HepG2 (cell line): ENCODE measurements around the gene KCNK15. TPM values are rescaled to one million over a fixed set of nuclear protein-coding genes. Genes with fewer than 3 reads are reported as not detected.

Experiments used
- ATAC-seq: fragments of 200-7000 bp; cut with Tn5 transposase; 3 replicates; pipeline ENCODE4 v1.9.1; 2020; ENCODE audit warnings: mild to moderate bottlenecking, moderate library complexity
- BruUV-seq: library from RNA; stranded (reverse); fragments of 400-500 nt; replicated peaks from 2 replicates; lab custom pipeline; 2021; lab: Mats Ljungman, UMichigan
- CTCF ChIA-PET: fragments of 300-600 bp; formaldehyde crosslinking; extraction: SDS; loops from one replicate; lab custom pipeline; 2021; ENCODE audit warnings: low total read pairs, inconsistent platforms, low intra/inter-chr PET ratio; lab: Yijun Ruan, JAX
- POLR2A ChIA-PET: fragments of 350-600 bp; sonication (Branson Sonifier 250); formaldehyde crosslinking; loops from one replicate; lab custom pipeline; 2020; ENCODE audit warnings: antibody characterized with exemption, inconsistent platforms; lab: Yijun Ruan, JAX
- DNase-seq: peaks from one replicate; pipeline ENCODE4 v3.0.0-alpha.2; 2015; ENCODE audit warnings: low spot score
- FAIRE-seq: peaks from 3 replicates; lab custom pipeline; 2011; peaks lifted over from hg19 to GRCh38; lab: Jason Lieb, UNC
- H2AFZ ChIP-seq: one replicate; pipeline ENCODE4 v1.6.1; 2011; ENCODE audit warnings: low read length, inconsistent platforms
- H3K27ac ChIP-seq: fragments of 300-600 bp; 3 replicates; pipeline ENCODE4 v1.8.0; 2011; ENCODE audit warnings: mixed run types, mild to moderate bottlenecking, mixed read lengths, low read length, inconsistent platforms; ENCODE audit not compliant: insufficient read depth; ENCODE audit errors: extremely low read length
- H3K27me3 ChIP-seq, 2 experiments: fragments of 200-600 bp in 1 of 2; 2 replicates in 1 of 2; 3 replicates in 1 of 2; pipeline versions ENCODE4 v1.6.0 to v1.8.0; 2011; ENCODE audit warnings: low read length in 2 of 2, mild to moderate bottlenecking in 2 of 2, moderate library complexity in 2 of 2, inconsistent platforms in 1 of 2; ENCODE audit not compliant: insufficient read depth in 2 of 2, control insufficient read depth in 1 of 2
- H3K36me3 ChIP-seq, 2 experiments: fragments of 200-600 bp in 1 of 2; replicated peaks in 1 of 2; 2 replicates in 1 of 2; 3 replicates in 1 of 2; pipeline versions ENCODE4 v1.5.1 to v1.8.0; 2011; ENCODE audit warnings: low read length in 2 of 2, inconsistent platforms in 1 of 2; ENCODE audit not compliant: insufficient read depth in 2 of 2, control insufficient read depth in 1 of 2
- H3K4me1 ChIP-seq: 2 replicates; pipeline ENCODE4 v1.5.1; 2012; ENCODE audit warnings: low read length, inconsistent platforms; ENCODE audit not compliant: insufficient read depth
- H3K4me2 ChIP-seq: 2 replicates; pipeline ENCODE4 v1.6.0; 2011; ENCODE audit warnings: low read depth, low read length, inconsistent platforms
- H3K4me3 ChIP-seq, 3 experiments: fragments of 200-600 bp in 1 of 3; sonication (generic), shearing (Covaris generic) in 1 of 3; replicated peaks in 1 of 3; 2 replicates each; pipeline ENCODE4 v1.5.1; 2011 to 2016; ENCODE audit warnings: low read length in 3 of 3, inconsistent platforms in 2 of 3, low read depth in 2 of 3, mild to moderate bottlenecking in 2 of 3, control low read depth in 1 of 3, mixed read lengths in 1 of 3; ENCODE audit not compliant: insufficient read depth in 1 of 3
- H3K79me2 ChIP-seq: one replicate; pipeline ENCODE4 v1.6.1; 2011; ENCODE audit warnings: low read length, inconsistent platforms; ENCODE audit not compliant: insufficient read depth
- H3K9ac ChIP-seq: 2 replicates; pipeline ENCODE4 v1.6.0; 2011; ENCODE audit warnings: mild to moderate bottlenecking, low read depth, low read length, inconsistent platforms; ENCODE audit not compliant: insufficient read depth
- H3K9me3 ChIP-seq: 2 replicates; pipeline ENCODE4 v1.5.1; 2012; ENCODE audit warnings: mild to moderate bottlenecking, low read length
- H4K20me1 ChIP-seq: 2 replicates; pipeline ENCODE4 v1.6.0; 2011; ENCODE audit warnings: inconsistent platforms, mild to moderate bottlenecking, low read length, moderate library complexity; ENCODE audit not compliant: insufficient read depth
- ATF7 ChIP-seq, 2 experiments: fragments of 450-650 bp in 1 of 2; sonication (generic) in 1 of 2; formaldehyde crosslinking in 1 of 2; IDR thresholded peaks; 2 replicates each; pipeline versions ENCODE4 v1.4.0 to v1.6.1; 2016 to 2020; ENCODE audit warnings: antibody characterized with exemption in 1 of 2, mild to moderate bottlenecking in 1 of 2, missing genetic modification reagents in 1 of 2
- BHLHE40 ChIP-seq: IDR thresholded peaks from 2 replicates; pipeline ENCODE4 v1.6.1; 2011; ENCODE audit warnings: low read length, improper control_type of control experiment
- CCAR2 ChIP-seq: fragments of 200-400 bp; formaldehyde crosslinking; optimal IDR thresholded peaks from 2 replicates; pipeline ENCODE3; 2018; ENCODE audit warnings: low read depth, mild to moderate bottlenecking, low read length, moderate library complexity
- GTF2F1 ChIP-seq: fragments of 150-350 bp; IDR thresholded peaks from 2 replicates; pipeline ENCODE4 v1.6.1; 2014; ENCODE audit warnings: low read length
- HNRNPLL ChIP-seq: fragments of 200-400 bp; formaldehyde crosslinking; IDR thresholded peaks from 2 replicates; pipeline ENCODE4 v1.6.1; 2017; ENCODE audit warnings: mild to moderate bottlenecking, low read depth, low read length; ENCODE audit not compliant: poor library complexity, severe bottlenecking
- HOXD1 ChIP-seq: sonication (generic); formaldehyde crosslinking; IDR thresholded peaks from 2 replicates; pipeline ENCODE4 v1.5.0; 2020; ENCODE audit warnings: missing genetic modification reagents
- IRF2 ChIP-seq: IDR thresholded peaks from 2 replicates; pipeline ENCODE4 v1.6.1; 2018; ENCODE audit warnings: missing genetic modification reagents, missing compliant biosample characterization
- KDM2A ChIP-seq: sonication (generic); formaldehyde crosslinking; IDR thresholded peaks from 2 replicates; pipeline ENCODE4 v1.4.0; 2020; ENCODE audit warnings: low read depth, missing genetic modification reagents, borderline replicate concordance
- MED8 ChIP-seq: sonication (generic); formaldehyde crosslinking; IDR thresholded peaks from 2 replicates; pipeline ENCODE4 v1.8.1; 2023; ENCODE audit warnings: mild to moderate bottlenecking, missing genetic modification reagents; ENCODE audit not compliant: insufficient replicate concordance
- SRSF9 ChIP-seq: fragments of 200-400 bp; formaldehyde crosslinking; IDR thresholded peaks from 2 replicates; pipeline ENCODE4 v1.6.1; 2018; ENCODE audit warnings: borderline replicate concordance, mild to moderate bottlenecking, low read depth, low read length; ENCODE audit not compliant: insufficient read depth, poor library complexity, severe bottlenecking
- ZBTB21 ChIP-seq: sonication (generic); formaldehyde crosslinking; IDR thresholded peaks from 2 replicates; pipeline ENCODE4 v1.4.0; 2020; ENCODE audit warnings: missing genetic modification reagents
- ZNF7 ChIP-seq: IDR thresholded peaks from 2 replicates; pipeline ENCODE4 v1.6.1; 2016; ENCODE audit warnings: missing biosample characterization, missing genetic modification reagents
- ZNF737 ChIP-seq: sonication (generic); formaldehyde crosslinking; IDR thresholded peaks from 2 replicates; pipeline ENCODE4 v1.5.0; 2020; ENCODE audit warnings: missing genetic modification reagents, mild to moderate bottlenecking, borderline replicate concordance
- ZNF761 ChIP-seq: sonication (generic); formaldehyde crosslinking; conservative IDR thresholded peaks from 2 replicates; pipeline ENCODE4 v1.4.0; 2020; ENCODE audit warnings: mild to moderate bottlenecking, missing genetic modification reagents
- ZNF768 ChIP-seq: sonication (generic); formaldehyde crosslinking; IDR thresholded peaks from 2 replicates; pipeline ENCODE4 v1.4.0; 2020; ENCODE audit warnings: missing genetic modification reagents
- ZSCAN29 ChIP-seq: sonication (generic); formaldehyde crosslinking; conservative IDR thresholded peaks from 2 replicates; pipeline ENCODE4 v1.4.0; 2020; ENCODE audit warnings: mild to moderate bottlenecking, missing genetic modification reagents
- WGBS: methylation state at CpG from one replicate; pipeline ENCODE4 v1.1.6; 2017; ENCODE audit warnings: low lambda C conversion rate; 5-methylcytosine and 5-hydroxymethylcytosine counted together
- in situ Hi-C: cut with HindIII; loops from 2 replicates; pipeline ENCODE4 v1.10.0; 2017; ENCODE audit warnings: low pct_unique_long_range_greater_than_20kb; ENCODE audit not compliant: extremely low pct_ligation_motif_present
- intact Hi-C: fragments of 100-400 bp; cut with micrococcal nuclease; formaldehyde crosslinking; loops from one replicate; pipeline ENCODE4 v1.10.0; 2022; ENCODE audit not compliant: unreplicated experiment
- polyA plus RNA-seq, 8 experiments: library from polyadenylated mRNA; depleted of rRNA in 3 of 8; stranded (reverse) in 7 of 8; unstranded in 1 of 8; fragments of >200 nt; fragmentation: Illumina TruSeq in 4 of 8; extraction: Trizol in 4 of 8; gene quantifications; 2 replicates each; pipeline versions ENCODE4 v1.2.1 to v1.2.3, GENCODE V29; 2011 to 2016; ENCODE audit warnings: low read depth in 4 of 8, missing spikeins in 1 of 8, mixed read lengths in 1 of 8; ENCODE audit not compliant: insufficient read depth in 1 of 8
- total RNA-seq, 5 experiments: library from RNA; depleted of rRNA; stranded (reverse); fragments of >200 nt; fragmentation: Illumina TruSeq; extraction: Trizol; gene quantifications; 2 replicates each; pipeline ENCODE4 v1.2.3, GENCODE V29; 2016; ENCODE audit warnings: low read depth in 1 of 5

KCNK15 gene
- total and polyA plus RNA-seq, 2 of the 13 experiments (the other 11 are each of a cell fraction or from before 2014, with no cell fraction given) = 0.03 TPM; not detected in 1

DNA sequence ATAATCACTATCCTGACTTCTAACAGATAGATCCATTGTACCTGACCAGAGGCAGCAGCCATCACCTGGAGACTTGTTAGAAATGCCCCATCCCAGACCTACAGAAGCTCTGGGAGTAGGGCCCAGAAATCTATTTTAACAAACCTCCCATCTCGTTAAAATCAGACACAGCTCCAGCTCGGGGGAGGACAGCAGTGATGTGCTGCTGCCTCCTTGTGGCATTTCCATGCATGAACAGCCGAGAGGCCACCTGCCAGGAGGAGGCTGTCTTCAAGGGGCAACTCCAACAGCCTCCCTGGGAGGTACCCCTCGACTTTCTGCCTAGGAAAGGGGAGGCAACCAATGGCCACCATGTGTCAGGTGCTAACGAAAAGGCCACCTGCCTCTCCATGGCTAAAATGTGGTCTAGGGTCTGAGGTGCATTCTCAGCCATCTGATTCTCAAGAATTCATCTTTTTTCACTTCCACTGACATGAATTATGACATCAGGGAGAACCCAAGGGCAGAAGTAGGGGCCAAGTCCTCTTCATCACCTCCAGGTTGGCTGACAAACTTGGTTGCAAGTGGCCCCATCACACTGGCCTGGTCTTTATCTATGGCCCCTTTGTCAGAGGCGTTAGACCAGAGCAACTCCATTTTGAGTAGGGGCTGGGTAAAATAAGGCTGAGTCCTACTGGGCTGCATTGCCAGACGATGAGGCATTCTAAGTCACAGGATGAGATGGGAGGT, 12.2 kb upstream of the KCNK15 start:
- H4K20me1 ChIP-seq = no peaks in the 10 kb centered on the region
- H3K9ac ChIP-seq = no peak overlapping the region
- intact Hi-C loops (loop anchor here (1.0 kb wide), 1 partner anchor 48 kb away; no protein-coding TSS in a partner anchor), in situ Hi-C loops (loop anchor here (5.0 kb wide), 1 partner anchor 46 kb away; no protein-coding TSS in a partner anchor)
- ATAC-seq = peak; percentile 76
- ChIA-PET CTCF (interaction anchor here (1.1 to 5.5 kb wide), 2 partner anchors 49 to 134 kb away, joined by 7 to 170 read pairs; no protein-coding TSS in a partner anchor), POLR2A (no interaction called here)
- no peaks in the 10 kb centered on the region for H3K36me3 ChIP-seq
- H3K4me1 ChIP-seq = peaks cover 9% of the 10 kb centered on the region
- no peak overlapping the region for H2AFZ ChIP-seq
- peaks cover 0 to 12% of the 10 kb centered on the region in 2 experiments; a peak in 1 of 5 replicates for H3K27me3 ChIP-seq
- BruUV-seq = no TSS peak
- no peaks in the 10 kb centered on the region for H3K79me2 ChIP-seq
- H3K27ac ChIP-seq = no peak overlapping the region
- peak; percentile 67 for DNase-seq
- WGBS = 8% methylated on average over 7 of the region's 7 CpGs
- H3K4me2 ChIP-seq = no peak overlapping the region
- peaks cover 8% of the 10 kb centered on the region for H3K9me3 ChIP-seq
- FAIRE-seq = peak; percentile 70
- no peak overlapping the region for H3K4me3 ChIP-seq
- TF ChIP-seq CCAR2 (no peak), ZNF7 (CRISPR knock-in tag) (no peak), KDM2A (CRISPR knock-in tag) (peak; percentile 70; the same call in 1 of the 2 replicates), ZBTB21 (CRISPR knock-in tag) (peak; percentile 24; the same call in 1 of the 2 replicates), HNRNPLL (no peak), IRF2 (CRISPR knock-in tag) (peak; percentile 79), ZSCAN29 (CRISPR knock-in tag) (no peak), ZNF761 (CRISPR knock-in tag) (no peak), BHLHE40 (peak; percentile 24; the same call in 1 of the 2 replicates), ZNF768 (CRISPR knock-in tag) (no peak), ATF7 (IDR thresholded peaks at IDR 0.05) (no peak), ATF7 (CRISPR knock-in tag; IDR thresholded peaks at IDR 0.05) (no peak), HOXD1 (no peak), MED8 (CRISPR knock-in tag) (no peak), ZNF737 (no peak), GTF2F1 (no peak), SRSF9 (no peak)
